OCI-LY1 (cell line): ENCODE data around the gene CRYAB.

Experiments
- CTCF ChIP-seq: fragments of 200-600 bp; sonication (generic), shearing (Covaris generic); IDR thresholded peaks from 2 replicates; pipeline ENCODE4 v1.5.1; 2017; ENCODE audit warnings: mild to moderate bottlenecking, antibody characterized with exemption, low read length, moderate library complexity, mixed read lengths
- EZH2 ChIP-seq: fragments of 200-600 bp; sonication (generic), shearing (Covaris generic); IDR thresholded peaks from 2 replicates; pipeline ENCODE4 v1.8.0; 2017; ENCODE audit warnings: borderline replicate concordance, mixed run types, mild to moderate bottlenecking, antibody characterized with exemption, low read length, moderate library complexity, mixed read lengths

GRCh38 chr11:111917312-111917711 is 5.7 kb upstream of the CRYAB start:
- no peak for TF ChIP-seq EZH2
- TF ChIP-seq CTCF: no peak
